ENCODE results near the gene CAV3. TPM values are rescaled to one million over a fixed set of nuclear protein-coding genes. Genes with fewer than 3 reads are reported as not detected.

CAV3 gene
- total and polyA plus RNA-seq, 9 of the 15 experiments (the other 6 are each of a cell fraction or from before 2014, with no cell fraction given): not detected

GRCh38 chr3:8760506-8760905 is 26.9 kb downstream of the CAV3 start:
- H3K9me1 ChIP-seq (ENCODE audit: control insufficient read depth, insufficient read depth, low read length): no peaks in the 10 kb centered on the region
- no peaks in the 10 kb centered on the region for H3K9me3 ChIP-seq (replicated peaks; ENCODE audit: control insufficient read depth, insufficient read depth, low read depth, low read length)
- no peak overlapping the region for H2AFZ ChIP-seq (ENCODE audit: low read depth, low read length)
- H3K27ac ChIP-seq (ENCODE audit: extremely low read depth, low read depth, low read length): no peak overlapping the region
- peaks cover 26 to 68% of the 10 kb centered on the region in 2 experiments; a peak in 4 of 5 replicates for H3K27me3 ChIP-seq (ENCODE audit: control insufficient read depth in 2 of 2, insufficient read depth in 2 of 2, low read length in 2 of 2)
- no peak overlapping the region for H3K9ac ChIP-seq (ENCODE audit: insufficient read depth in 1 of 2, low read depth in 2 of 2, low read length in 2 of 2)
- peaks cover 4% of the 10 kb centered on the region; the same call in 1 of the 2 replicates for H4K20me1 ChIP-seq (replicated peaks; ENCODE audit: control insufficient read depth, insufficient read depth, low read length)
- no peaks in the 10 kb centered on the region for H3K79me2 ChIP-seq (ENCODE audit: control insufficient read depth, insufficient read depth, low read length)
- H3K4me2 ChIP-seq (ENCODE audit: insufficient read depth, low read length): no peak overlapping the region
- ChIA-PET CTCF (ENCODE audit: low intra/inter-chr PET ratio) (no interaction called here), POLR2A (interaction anchor here (0.7 to 0.9 kb wide), 2 partner anchors 13 to 156 kb away, joined by 3 read pairs; no protein-coding TSS in a partner anchor)
- H3K4me3 ChIP-seq: no peak overlapping the region
- in situ Hi-C loops (cut with MboI): no loop called here
- no peak for ATAC-seq
- H3K4me1 ChIP-seq (replicated peaks in 1 of 2; ENCODE audit: control insufficient read depth in 2 of 2, insufficient read depth in 2 of 2, low read length in 2 of 2): no peaks in the 10 kb centered on the region
- FAIRE-seq: no peak
- WGBS (ENCODE audit: insufficient coverage, low coverage, missing lambda C conversion rate): 4% methylated on average over 5 of the region's 5 CpGs
- intact Hi-C loops (cut with micrococcal nuclease): no loop called here
- H3K36me3 ChIP-seq (ENCODE audit: control insufficient read depth, insufficient read depth, low read length): no peaks in the 10 kb centered on the region
- TF ChIP-seq, protein P1, sequence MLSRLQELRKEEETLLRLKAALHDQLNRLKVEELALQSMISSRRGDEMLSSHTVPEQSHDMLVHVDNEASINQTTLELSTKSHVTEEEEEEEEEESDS (CRISPR knock-in tag; IDR thresholded peaks at IDR 0.05): no peak
- no peak for TF ChIP-seq PCBP2 (IDR thresholded peaks at IDR 0.05; ENCODE audit: low read depth, low read length, poor library complexity, severe bottlenecking)
- TF ChIP-seq ZNF133 (CRISPR knock-in tag; IDR thresholded peaks at IDR 0.05): no peak
- TF ChIP-seq NFYB (IDR thresholded peaks at IDR 0.05; ENCODE audit: extremely low read depth, insufficient read length): no peak
- TF ChIP-seq, protein P2, sequence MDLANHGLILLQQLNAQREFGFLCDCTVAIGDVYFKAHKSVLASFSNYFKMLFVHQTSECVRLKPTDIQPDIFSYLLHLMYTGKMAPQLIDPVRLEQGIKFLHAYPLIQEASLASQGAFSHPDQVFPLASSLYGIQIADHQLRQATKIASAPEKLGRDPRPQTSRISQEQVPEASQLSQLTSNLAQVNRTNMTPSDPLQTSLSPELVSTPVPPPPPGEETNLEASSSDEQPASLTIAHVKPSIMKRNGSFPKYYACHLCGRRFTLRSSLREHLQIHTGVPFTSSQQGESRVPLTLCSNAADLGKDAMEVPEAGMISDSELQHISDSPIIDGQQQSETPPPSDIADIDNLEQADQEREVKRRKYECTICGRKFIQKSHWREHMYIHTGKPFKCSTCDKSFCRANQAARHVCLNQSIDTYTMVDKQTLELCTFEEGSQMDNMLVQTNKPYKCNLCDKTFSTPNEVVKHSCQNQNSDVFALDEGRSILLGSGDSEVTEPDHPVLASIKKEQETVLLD (IDR thresholded peaks at IDR 0.05): no peak
- TF ChIP-seq TBL1XR1 (IDR thresholded peaks at IDR 0.05; ENCODE audit: low read length in 2 of 2): no peak
- TF ChIP-seq, protein P3, sequence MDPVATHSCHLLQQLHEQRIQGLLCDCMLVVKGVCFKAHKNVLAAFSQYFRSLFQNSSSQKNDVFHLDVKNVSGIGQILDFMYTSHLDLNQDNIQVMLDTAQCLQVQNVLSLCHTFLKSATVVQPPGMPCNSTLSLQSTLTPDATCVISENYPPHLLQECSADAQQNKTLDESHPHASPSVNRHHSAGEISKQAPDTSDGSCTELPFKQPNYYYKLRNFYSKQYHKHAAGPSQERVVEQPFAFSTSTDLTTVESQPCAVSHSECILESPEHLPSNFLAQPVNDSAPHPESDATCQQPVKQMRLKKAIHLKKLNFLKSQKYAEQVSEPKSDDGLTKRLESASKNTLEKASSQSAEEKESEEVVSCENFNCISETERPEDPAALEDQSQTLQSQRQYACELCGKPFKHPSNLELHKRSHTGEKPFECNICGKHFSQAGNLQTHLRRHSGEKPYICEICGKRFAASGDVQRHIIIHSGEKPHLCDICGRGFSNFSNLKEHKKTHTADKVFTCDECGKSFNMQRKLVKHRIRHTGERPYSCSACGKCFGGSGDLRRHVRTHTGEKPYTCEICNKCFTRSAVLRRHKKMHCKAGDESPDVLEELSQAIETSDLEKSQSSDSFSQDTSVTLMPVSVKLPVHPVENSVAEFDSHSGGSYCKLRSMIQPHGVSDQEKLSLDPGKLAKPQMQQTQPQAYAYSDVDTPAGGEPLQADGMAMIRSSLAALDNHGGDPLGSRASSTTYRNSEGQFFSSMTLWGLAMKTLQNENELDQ (CRISPR knock-in tag; IDR thresholded peaks at IDR 0.05; ENCODE audit: borderline replicate concordance): no peak
- TF ChIP-seq POLR2AphosphoS5 (IDR thresholded peaks at IDR 0.05; ENCODE audit: control insufficient read depth, insufficient read depth, low read depth, low read length): no peak
- TF ChIP-seq KLF6 (CRISPR knock-in tag; IDR thresholded peaks at IDR 0.05; ENCODE audit: borderline replicate concordance): no peak
- no peak for TF ChIP-seq HDAC8 (tag; IDR thresholded peaks at IDR 0.05)
- TF ChIP-seq BDP1 (IDR thresholded peaks at IDR 0.05; ENCODE audit: insufficient read depth, insufficient read length): no peak
- TF ChIP-seq POLR2B (IDR thresholded peaks at IDR 0.05; ENCODE audit: low read depth, partially characterized antibody): no peak
- TF ChIP-seq, protein P4, sequence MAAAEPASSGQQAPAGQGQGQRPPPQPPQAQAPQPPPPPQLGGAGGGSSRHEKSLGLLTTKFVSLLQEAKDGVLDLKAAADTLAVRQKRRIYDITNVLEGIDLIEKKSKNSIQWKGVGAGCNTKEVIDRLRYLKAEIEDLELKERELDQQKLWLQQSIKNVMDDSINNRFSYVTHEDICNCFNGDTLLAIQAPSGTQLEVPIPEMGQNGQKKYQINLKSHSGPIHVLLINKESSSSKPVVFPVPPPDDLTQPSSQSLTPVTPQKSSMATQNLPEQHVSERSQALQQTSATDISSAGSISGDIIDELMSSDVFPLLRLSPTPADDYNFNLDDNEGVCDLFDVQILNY (CRISPR knock-in tag; IDR thresholded peaks at IDR 0.05): no peak
- no peak for TF ChIP-seq TAL1 (IDR thresholded peaks at IDR 0.05)
- TF ChIP-seq ELK3 (CRISPR knock-in tag; IDR thresholded peaks at IDR 0.05): no peak
- TF ChIP-seq RHOXF2B (CRISPR knock-in tag; conservative IDR thresholded peaks at IDR 0.05): no peak
- no TSS peak for BruUV-seq (replicated peaks)
- DNase-seq (ENCODE audit: extremely low read depth in 1 of 4, low spot score in 3 of 4): no peak
